Keratinocyte (primary cell): Measurements from ENCODE around the gene PTGDS.

Experiments
- CTCF ChIP-seq, 3 experiments: IDR thresholded peaks in 1 of 3; conservative IDR thresholded peaks in 1 of 3; optimal IDR thresholded peaks in 1 of 3; 2 replicates in 2 of 3; 3 replicates in 1 of 3; pipeline versions ENCODE3 to v1.5.1; 2011; ENCODE audit warnings: low read length in 3 of 3, mild to moderate bottlenecking in 3 of 3, moderate library complexity in 2 of 3, control low read depth in 1 of 3, inconsistent platforms in 1 of 3; ENCODE audit not compliant: insufficient read depth in 2 of 3; ENCODE audit errors: extremely low read depth in 1 of 3
- EZH2 ChIP-seq: IDR thresholded peaks from one replicate; pipeline ENCODE4 v1.6.1; 2012; ENCODE audit warnings: inconsistent platforms, mild to moderate bottlenecking, low read length, moderate library complexity

GRCh38 chr9:136981588-136982231 is 4.4 kb downstream of the PTGDS start:
- no peak for TF ChIP-seq EZH2
- no peak for TF ChIP-seq CTCF (optimal IDR thresholded peaks at IDR 0.05 in 1 of 3, IDR thresholded peaks at IDR 0.05 in 1 of 3, conservative IDR thresholded peaks at IDR 0.05 in 1 of 3; ENCODE audit: extremely low read depth in 1 of 3, insufficient read depth in 2 of 3, low read length in 3 of 3)
